Karpas-422 (cell line): ENCODE results near the gene MRPL40. TPM values are rescaled to one million over a fixed set of nuclear protein-coding genes. Genes with fewer than 3 reads are reported as not detected.

ENCODE experiments used
- DNase-seq: peaks from one replicate; pipeline ENCODE4 v3.0.0-alpha.2; 2015
- H2AFZ ChIP-seq: fragments of 200-600 bp; sonication (generic); 2 replicates; pipeline ENCODE4 v1.6.1; 2014; ENCODE audit warnings: antibody characterized with exemption, low read length, mixed read lengths
- H3K27ac ChIP-seq: fragments of 200-600 bp; sonication (generic); 2 replicates; pipeline ENCODE4 v1.5.1; 2014; ENCODE audit warnings: mild to moderate bottlenecking, low read length, moderate library complexity
- H3K27me3 ChIP-seq: fragments of 200-600 bp; sonication (generic); 2 replicates; pipeline ENCODE4 v1.6.1; 2014; ENCODE audit warnings: low read length, mixed read lengths
- H3K36me3 ChIP-seq: fragments of 200-600 bp; sonication (generic); 2 replicates; pipeline ENCODE4 v1.6.1; 2014; ENCODE audit warnings: low read length, mixed read lengths; ENCODE audit not compliant: insufficient read depth
- H3K4me1 ChIP-seq: fragments of 200-600 bp; sonication (generic); 2 replicates; pipeline ENCODE4 v1.6.1; 2014; ENCODE audit warnings: mild to moderate bottlenecking, low read length, mixed read lengths
- H3K4me2 ChIP-seq: fragments of 200-600 bp; sonication (generic); 2 replicates; pipeline ENCODE4 v1.6.1; 2014; ENCODE audit warnings: low read length, low read depth, mild to moderate bottlenecking; ENCODE audit not compliant: poor library complexity, severe bottlenecking
- H3K4me3 ChIP-seq: fragments of 200-600 bp; sonication (generic); 2 replicates; pipeline ENCODE4 v1.5.1; 2014; ENCODE audit warnings: mild to moderate bottlenecking, antibody characterized with exemption, low read length, mixed read lengths
- H3K79me2 ChIP-seq: fragments of 200-600 bp; sonication (generic); 2 replicates; pipeline ENCODE4 v1.6.1; 2014; ENCODE audit warnings: mild to moderate bottlenecking, low read length, mixed read lengths
- H3K9ac ChIP-seq: fragments of 200-600 bp; sonication (generic); 2 replicates; pipeline ENCODE4 v1.6.0; 2014; ENCODE audit warnings: low read length
- H3K9me2 ChIP-seq: fragments of 200-600 bp; sonication (generic), shearing (Covaris generic); replicated peaks from 2 replicates; pipeline ENCODE4 v1.6.0; 2014; ENCODE audit warnings: mild to moderate bottlenecking, low read length, moderate library complexity; ENCODE audit not compliant: insufficient read depth
- H3K9me3 ChIP-seq: fragments of 300-700, 200-600 bp; sonication (generic); 2 replicates; pipeline ENCODE4 v1.6.1; 2014; ENCODE audit warnings: low read length, mixed read lengths
- H4K20me1 ChIP-seq: fragments of 200-600 bp; sonication (generic); 2 replicates; pipeline ENCODE4 v1.6.1; 2014; ENCODE audit warnings: mild to moderate bottlenecking, antibody characterized with exemption, low read length, low read depth; ENCODE audit not compliant: insufficient read depth
- total RNA-seq: library from RNA; depleted of rRNA; stranded (reverse); fragments of >200 nt; shearing (Covaris generic); gene quantifications from 2 replicates; pipeline ENCODE4 v1.2.3, GENCODE V29; 2014; ENCODE audit warnings: low replicate concordance

MRPL40 gene
- total RNA-seq, 1 experiment from 2014 or later = 62.5 TPM

- Histone ChIP-seq H3K27ac (no peak overlapping the region), H3K9me3 (no peaks in the 10 kb centered on the region), H4K20me1 (no peaks in the 10 kb centered on the region), H3K4me3 (no peak overlapping the region), H3K9me2 (no peaks in the 10 kb centered on the region), H3K27me3 (no peaks in the 10 kb centered on the region), H3K79me2 (0 out of 2 replicates have a peak, but pooled peaks cover 5% of the 10 kb centered on the region), H3K4me1 (peaks cover 9% of the 10 kb centered on the region), H2AFZ (no peak overlapping the region), H3K36me3 (peaks cover 51% of the 10 kb centered on the region; the same call in 1 of the 2 replicates), H3K9ac (no peak overlapping the region), H3K4me2 (no peak overlapping the region)
- no peak for DNase-seq
Observed at GRCh38 chr22:19454156-19454555, 21.8 kb downstream of the MRPL40 start.

- Histone ChIP-seq H2AFZ (no peak overlapping the region), H3K27me3 (no peaks in the 10 kb centered on the region), H3K4me1 (peaks cover under 1% of the 10 kb centered on the region), H3K79me2 (no peaks in the 10 kb centered on the region), H3K27ac (no peak overlapping the region), H3K36me3 (peaks cover 44% of the 10 kb centered on the region; the same call in 1 of the 2 replicates), H4K20me1 (no peaks in the 10 kb centered on the region), H3K9me2 (no peaks in the 10 kb centered on the region), H3K9me3 (no peaks in the 10 kb centered on the region), H3K4me3 (no peak overlapping the region), H3K4me2 (no peak overlapping the region), H3K9ac (no peak overlapping the region)
- DNase-seq = no peak
Observed at GRCh38 chr22:19455033-19455432, 22.7 kb downstream of the MRPL40 start.

- no peak for DNase-seq
- no peak overlapping the region for H3K4me2 ChIP-seq
- no peak overlapping the region for H2AFZ ChIP-seq
- no peaks in the 10 kb centered on the region for H3K9me3 ChIP-seq
- H3K27ac ChIP-seq = no peak overlapping the region
- H3K9me2 ChIP-seq = no peaks in the 10 kb centered on the region
- no peak overlapping the region for H3K9ac ChIP-seq
- no peaks in the 10 kb centered on the region for H4K20me1 ChIP-seq
- H3K36me3 ChIP-seq = peaks cover 49% of the 10 kb centered on the region; the same call in 1 of the 2 replicates
- H3K4me1 ChIP-seq = no peaks in the 10 kb centered on the region
- H3K27me3 ChIP-seq = no peaks in the 10 kb centered on the region
- H3K79me2 ChIP-seq = no peaks in the 10 kb centered on the region
- H3K4me3 ChIP-seq = no peak overlapping the region
Observed at GRCh38 chr22:19455585-19456370, 23.4 kb downstream of the MRPL40 start.

- Histone ChIP-seq H3K27ac (no peak overlapping the region), H4K20me1 (no peaks in the 10 kb centered on the region), H3K4me3 (no peak overlapping the region), H3K4me1 (no peaks in the 10 kb centered on the region), H3K9me2 (no peaks in the 10 kb centered on the region), H3K4me2 (no peak overlapping the region), H3K9me3 (no peaks in the 10 kb centered on the region), H3K27me3 (no peaks in the 10 kb centered on the region), H3K9ac (no peak overlapping the region), H2AFZ (no peak overlapping the region), H3K79me2 (no peaks in the 10 kb centered on the region), H3K36me3 (peaks cover 52% of the 10 kb centered on the region; the same call in 1 of the 2 replicates)
- no peak for DNase-seq
Observed at GRCh38 chr22:19456541-19456940, 24.2 kb downstream of the MRPL40 start.

- no peaks in the 10 kb centered on the region for H3K9me3 ChIP-seq
- H3K27me3 ChIP-seq = no peaks in the 10 kb centered on the region
- H3K36me3 ChIP-seq = peaks cover 40% of the 10 kb centered on the region; the same call in 1 of the 2 replicates
- no peak overlapping the region for H3K4me2 ChIP-seq
- H3K9ac ChIP-seq = no peak overlapping the region
- H3K4me1 ChIP-seq = no peaks in the 10 kb centered on the region
- no peak overlapping the region for H3K4me3 ChIP-seq
- no peak overlapping the region for H3K27ac ChIP-seq
- H3K9me2 ChIP-seq = no peaks in the 10 kb centered on the region
- H4K20me1 ChIP-seq = no peaks in the 10 kb centered on the region
- no peaks in the 10 kb centered on the region for H3K79me2 ChIP-seq
- no peak overlapping the region for H2AFZ ChIP-seq
- DNase-seq = no peak
Observed at GRCh38 chr22:19457828-19458428, 25.6 kb downstream of the MRPL40 start.

- H3K4me2 ChIP-seq = no peak overlapping the region
- 0 out of 2 replicates have a peak, but pooled peaks cover 3% of the 10 kb centered on the region for H3K79me2 ChIP-seq
- peaks cover 41% of the 10 kb centered on the region; the same call in 1 of the 2 replicates for H3K36me3 ChIP-seq
- no peaks in the 10 kb centered on the region for H4K20me1 ChIP-seq
- no peak overlapping the region for H3K9ac ChIP-seq
- H3K4me3 ChIP-seq = no peak overlapping the region
- H2AFZ ChIP-seq = no peak overlapping the region
- no peaks in the 10 kb centered on the region for H3K27me3 ChIP-seq
- H3K9me2 ChIP-seq = no peaks in the 10 kb centered on the region
- no peaks in the 10 kb centered on the region for H3K4me1 ChIP-seq
- no peak overlapping the region for H3K27ac ChIP-seq
- no peaks in the 10 kb centered on the region for H3K9me3 ChIP-seq
- no peak for DNase-seq
Observed at GRCh38 chr22:19460036-19460435, 27.7 kb downstream of the MRPL40 start.

GRCh38 chr22:19461506-19461905, 29.2 kb downstream of the MRPL40 start:
- no peak overlapping the region for H3K27ac ChIP-seq
- H3K9me2 ChIP-seq = no peaks in the 10 kb centered on the region
- no peaks in the 10 kb centered on the region for H4K20me1 ChIP-seq
- H3K4me3 ChIP-seq = no peak overlapping the region
- no peak overlapping the region for H3K4me2 ChIP-seq
- H3K36me3 ChIP-seq = peaks cover 38% of the 10 kb centered on the region; the same call in 1 of the 2 replicates
- no peaks in the 10 kb centered on the region for H3K27me3 ChIP-seq
- H3K9ac ChIP-seq = no peak overlapping the region
- H3K4me1 ChIP-seq = no peaks in the 10 kb centered on the region
- no peak for DNase-seq
- no peak overlapping the region for H2AFZ ChIP-seq
- H3K79me2 ChIP-seq = 0 out of 2 replicates have a peak, but pooled peaks cover 6% of the 10 kb centered on the region
- no peaks in the 10 kb centered on the region for H3K9me3 ChIP-seq

- Histone ChIP-seq H3K36me3 (peaks cover 46% of the 10 kb centered on the region; the same call in 1 of the 2 replicates), H2AFZ (no peak overlapping the region), H3K9ac (no peak overlapping the region), H3K27me3 (no peaks in the 10 kb centered on the region), H3K27ac (no peak overlapping the region), H3K9me2 (no peaks in the 10 kb centered on the region), H3K4me2 (no peak overlapping the region), H4K20me1 (no peaks in the 10 kb centered on the region), H3K4me1 (no peaks in the 10 kb centered on the region), H3K4me3 (no peak overlapping the region), H3K79me2 (0 out of 2 replicates have a peak, but pooled peaks cover 6% of the 10 kb centered on the region), H3K9me3 (no peaks in the 10 kb centered on the region)
- no peak for DNase-seq
Observed at GRCh38 chr22:19463008-19463407, 30.7 kb downstream of the MRPL40 start.
